Thymus (tissue), 11 donors: ENCODE measurements around the gene HRG. TPM values are rescaled to one million over a fixed set of nuclear protein-coding genes. Genes with fewer than 3 reads are reported as not detected.
"Not testable (repeated sequence)": the region's sequence is repeated elsewhere in the genome, so short reads cannot be mapped to it uniquely, and the experiment has no call there.

Source experiments
- DNase-seq, 9 donors: peaks; one replicate each; pipeline ENCODE4 v3.0.0-alpha.2; 2013; ENCODE audit warnings: low spot score in 9 of 9, low read depth in 6 of 9, missing footprints in 1 of 9
- H3K27ac ChIP-seq, 2 donors: one replicate each; pipeline ENCODE4 v1.5.1; 2013; ENCODE audit warnings: control low read depth in 1 of 2, low read depth in 1 of 2, low read length in 1 of 2, mild to moderate bottlenecking in 1 of 2, moderate library complexity in 1 of 2
- H3K27me3 ChIP-seq, 2 donors: one replicate each; pipeline ENCODE4 v1.5.1; 2013; ENCODE audit warnings: low read length in 1 of 2; ENCODE audit not compliant: control insufficient read depth in 2 of 2, insufficient read depth in 1 of 2
- H3K36me3 ChIP-seq, 2 donors: one replicate each; pipeline ENCODE4 v1.5.1; 2013; ENCODE audit warnings: low read length in 1 of 2, mild to moderate bottlenecking in 1 of 2, moderate library complexity in 1 of 2; ENCODE audit not compliant: control insufficient read depth in 2 of 2, insufficient read depth in 2 of 2
- H3K4me1 ChIP-seq, 2 donors: one replicate each; pipeline ENCODE4 v1.5.1; 2013; ENCODE audit warnings: low read length in 2 of 2; ENCODE audit not compliant: control insufficient read depth in 2 of 2, insufficient read depth in 2 of 2
- H3K4me3 ChIP-seq, 2 donors: one replicate each; pipeline ENCODE4 v1.5.1; 2013; ENCODE audit warnings: low read length in 2 of 2, control low read depth in 1 of 2, mild to moderate bottlenecking in 1 of 2
- H3K9me3 ChIP-seq, 2 donors: one replicate each; pipeline ENCODE4 v1.5.1; 2013; ENCODE audit warnings: low read length in 1 of 2, mild to moderate bottlenecking in 1 of 2; ENCODE audit not compliant: control insufficient read depth in 2 of 2, insufficient read depth in 1 of 2
- WGBS: extraction: QIAGEN DNeasy Blood & Tissue Kit; methylation state at CpG from one replicate; pipeline ENCODE4 v1.1.7; 2013; 5-methylcytosine and 5-hydroxymethylcytosine counted together
- polyA plus RNA-seq: library from polyadenylated mRNA; stranded (reverse); fragments of 200-250 nt; gene quantifications from one replicate; pipeline ENCODE4 v1.2.3, GENCODE V29; 2013
- total RNA-seq: library from RNA; stranded (reverse); fragments of 120-200 nt; gene quantifications from one replicate; pipeline ENCODE4 v1.2.4, GENCODE V29; 2013
- donor health status: healthy.

Gene HRG
- total and polyA plus RNA-seq, 2 donors = 0.02 TPM; not detected in 1

- H3K4me1 ChIP-seq = no peaks in the 10 kb centered on the region
- peaks cover 4 to 14% of the 10 kb centered on the region in 2 donors for H3K27me3 ChIP-seq
- H3K36me3 ChIP-seq = no peaks in the 10 kb centered on the region
- no peak overlapping the region for H3K27ac ChIP-seq
- H3K9me3 ChIP-seq = no peaks in the 10 kb centered on the region
- H3K4me3 ChIP-seq = no peak overlapping the region
- no peak for DNase-seq
- WGBS = 47% methylated on average over 2 of the region's 2 CpGs
Observed at GRCh38 chr3:186622651-186623310, 43.0 kb upstream of the HRG start.

- no peak overlapping the region for H3K27ac ChIP-seq
- H3K9me3 ChIP-seq = no peaks in the 10 kb centered on the region
- 87% methylated on average over 4 of the region's 4 CpGs for WGBS
- H3K4me1 ChIP-seq = no peaks in the 10 kb centered on the region
- H3K4me3 ChIP-seq = no peak overlapping the region
- no peaks in the 10 kb centered on the region for H3K36me3 ChIP-seq
- peaks cover 0 to 3% of the 10 kb centered on the region in 2 donors for H3K27me3 ChIP-seq
- no peak for DNase-seq
Observed at GRCh38 chr3:186624598-186624997, 41.2 kb upstream of the HRG start.

GRCh38 chr3:186625600-186626042 is 40.2 kb upstream of the HRG start:
- Histone ChIP-seq H3K27ac (no peak overlapping the region), H3K27me3 (peaks cover 0 to 3% of the 10 kb centered on the region in 2 donors), H3K4me3 (no peak overlapping the region), H3K9me3 (no peaks in the 10 kb centered on the region), H3K4me1 (no peaks in the 10 kb centered on the region), H3K36me3 (no peaks in the 10 kb centered on the region)
- 85% methylated on average over 4 of the region's 4 CpGs for WGBS
- DNase-seq = no peak

- H3K4me1 ChIP-seq = no peaks in the 10 kb centered on the region
- DNase-seq = no peak
- no peaks in the 10 kb centered on the region for H3K27me3 ChIP-seq
- no peak overlapping the region for H3K27ac ChIP-seq
- H3K36me3 ChIP-seq = no peaks in the 10 kb centered on the region
- H3K4me3 ChIP-seq = no peak overlapping the region
- 85% methylated on average over 7 of the region's 7 CpGs for WGBS
- H3K9me3 ChIP-seq = no peaks in the 10 kb centered on the region
Observed at GRCh38 chr3:186626254-186626847, 39.5 kb upstream of the HRG start.

- Histone ChIP-seq H3K4me1 (no peaks in the 10 kb centered on the region), H3K27ac (no peak overlapping the region), H3K4me3 (no peak overlapping the region), H3K9me3 (no peaks in the 10 kb centered on the region), H3K36me3 (no peaks in the 10 kb centered on the region), H3K27me3 (no peaks in the 10 kb centered on the region)
- no peak for DNase-seq
- 97% methylated on average over 7 of the region's 7 CpGs for WGBS
Observed at GRCh38 chr3:186627852-186628414, 37.9 kb upstream of the HRG start.

GRCh38 chr3:186628756-186629155 is 37.1 kb upstream of the HRG start:
- no peak overlapping the region for H3K27ac ChIP-seq
- no peaks in the 10 kb centered on the region for H3K4me1 ChIP-seq
- DNase-seq = no peak
- H3K9me3 ChIP-seq = no peaks in the 10 kb centered on the region
- H3K4me3 ChIP-seq = no peak overlapping the region
- WGBS = 94% methylated on average over 7 of the region's 7 CpGs
- H3K27me3 ChIP-seq = no peaks in the 10 kb centered on the region
- no peaks in the 10 kb centered on the region for H3K36me3 ChIP-seq

GRCh38 chr3:186630950-186631641 is 34.7 kb upstream of the HRG start:
- DNase-seq = no peak
- Histone ChIP-seq H3K4me1 (no peaks in the 10 kb centered on the region), H3K9me3 (no peaks in the 10 kb centered on the region), H3K36me3 (no peaks in the 10 kb centered on the region), H3K4me3 (no peak overlapping the region), H3K27me3 (no peaks in the 10 kb centered on the region), H3K27ac (no peak overlapping the region)
- 79% methylated on average over 6 of the region's 6 CpGs for WGBS

GRCh38 chr3:186633481-186633880 is 32.3 kb upstream of the HRG start:
- Histone ChIP-seq H3K4me3 (no peak overlapping the region), H3K27ac (no peak overlapping the region), H3K27me3 (peaks cover 0 to 3% of the 10 kb centered on the region in 2 donors), H3K4me1 (no peaks in the 10 kb centered on the region), H3K9me3 (no peaks in the 10 kb centered on the region), H3K36me3 (no peaks in the 10 kb centered on the region)
- DNase-seq = no peak

- not testable (repeated sequence) for H3K4me3 ChIP-seq, H3K27me3 ChIP-seq, H3K27ac ChIP-seq, DNase-seq, H3K4me1 ChIP-seq, H3K36me3 ChIP-seq, H3K9me3 ChIP-seq
- WGBS = 97% methylated on average over 5 of the region's 5 CpGs
Observed at GRCh38 chr3:186634207-186634606, 31.6 kb upstream of the HRG start.
